GM12891 (cell line): ENCODE results near the gene ADAMTS15.
"Not testable (repeated sequence)": the region's sequence is repeated elsewhere in the genome, so short reads cannot be mapped to it uniquely, and the experiment has no call there.

Source experiments
- DNase-seq: peaks from one replicate; pipeline ENCODE4 v3.0.0; 2011; ENCODE audit warnings: low spot score; ENCODE audit not compliant: insufficient read length
- FAIRE-seq: peaks from 2 replicates; lab custom pipeline; 2011; peaks lifted over from hg19 to GRCh38; lab: Jason Lieb, UNC
- PAX5 ChIP-seq: IDR thresholded peaks from 2 replicates; pipeline ENCODE4 v1.6.1; 2011; ENCODE audit warnings: low read length, moderate library complexity, mild to moderate bottlenecking; ENCODE audit not compliant: insufficient read depth, severe bottlenecking
- POLR2A ChIP-seq: IDR thresholded peaks from 2 replicates; pipeline ENCODE4 v1.6.1; 2011; ENCODE audit warnings: low read depth, low read length, control low read depth
- POLR2AphosphoS5 ChIP-seq: IDR thresholded peaks from 2 replicates; pipeline ENCODE4 v1.6.1; 2011; ENCODE audit warnings: low read depth, low read length, control low read depth
- POU2F2 ChIP-seq: IDR thresholded peaks from 2 replicates; pipeline ENCODE4 v1.6.1; 2011; ENCODE audit warnings: low read depth, mild to moderate bottlenecking, control low read depth, low read length, moderate library complexity
- SPI1 ChIP-seq: IDR thresholded peaks from 2 replicates; pipeline ENCODE4 v1.6.1; 2011; ENCODE audit warnings: low read depth, low read length, control low read depth
- TAF1 ChIP-seq: IDR thresholded peaks from 2 replicates; pipeline ENCODE4 v1.6.1; 2011; ENCODE audit warnings: low read depth, low read length, control low read depth

The ADAMTS15 gene

GRCh38 chr11:130431331-130431773 is 17.1 kb upstream of the ADAMTS15 start:
- peak; percentile 81 for FAIRE-seq
- no peak for DNase-seq
- TF ChIP-seq TAF1 = no peak
- no peak for TF ChIP-seq POLR2AphosphoS5
- TF ChIP-seq PAX5 = no peak

- TF ChIP-seq POU2F2 (no peak), POLR2A (no peak)
- FAIRE-seq (no peak), DNase-seq (no peak)
Measured at GRCh38 chr11:130431801-130432200, 16.6 kb upstream of the ADAMTS15 start.

- FAIRE-seq = no peak
- TF ChIP-seq POLR2A (no peak), TAF1 (no peak), PAX5 (no peak), POU2F2 (no peak), POLR2AphosphoS5 (no peak), SPI1 (no peak)
Measured at GRCh38 chr11:130433357-130433756, 15.1 kb upstream of the ADAMTS15 start.

GRCh38 chr11:130434521-130435223 is 13.8 kb upstream of the ADAMTS15 start:
- TF ChIP-seq PAX5 (no peak), POU2F2 (no peak), POLR2AphosphoS5 (no peak), POLR2A (no peak), TAF1 (no peak), SPI1 (no peak)
- peak; percentile 97 for FAIRE-seq
- no peak for DNase-seq

More at GRCh38 chr11:130433357-130433756, 15.1 kb upstream of the ADAMTS15 start:
- no peak for DNase-seq

GRCh38 chr11:130435671-130436070 is 12.8 kb upstream of the ADAMTS15 start:
- DNase-seq = no peak
- TF ChIP-seq SPI1 = no peak
- no peak for TF ChIP-seq POLR2A
- TF ChIP-seq PAX5 = no peak
- no peak for TF ChIP-seq POU2F2
- no peak for FAIRE-seq

GRCh38 chr11:130436171-130436570 is 12.3 kb upstream of the ADAMTS15 start:
- no peak for FAIRE-seq

GRCh38 chr11:130437848-130438247 is 10.6 kb upstream of the ADAMTS15 start:
- FAIRE-seq = no peak
- TF ChIP-seq POLR2A (no peak), SPI1 (no peak), PAX5 (no peak), TAF1 (no peak), POLR2AphosphoS5 (no peak), POU2F2 (no peak)
- no peak for DNase-seq

More at GRCh38 chr11:130436171-130436570, 12.3 kb upstream of the ADAMTS15 start:
- DNase-seq = no peak
- TF ChIP-seq POLR2AphosphoS5 (no peak), PAX5 (no peak), SPI1 (no peak), TAF1 (no peak), POLR2A (no peak), POU2F2 (no peak)

- DNase-seq, FAIRE-seq: not testable (repeated sequence)
Measured at GRCh38 chr11:130438401-130439159, 9.9 kb upstream of the ADAMTS15 start.

- TF ChIP-seq POLR2AphosphoS5 = no peak
- TF ChIP-seq SPI1 = no peak
- no peak for TF ChIP-seq TAF1
- no peak for FAIRE-seq
- DNase-seq = no peak
Measured at GRCh38 chr11:130439160-130439519, 9.3 kb upstream of the ADAMTS15 start.

GRCh38 chr11:130439876-130440275 is 8.6 kb upstream of the ADAMTS15 start:
- DNase-seq (no peak), FAIRE-seq (no peak)
- TF ChIP-seq SPI1 (no peak), POLR2A (no peak), POU2F2 (no peak), PAX5 (no peak), POLR2AphosphoS5 (no peak), TAF1 (no peak)

- FAIRE-seq = no peak
Measured at GRCh38 chr11:130441719-130442118, 6.7 kb upstream of the ADAMTS15 start.

More at GRCh38 chr11:130441719-130442118, 6.7 kb upstream of the ADAMTS15 start:
- TF ChIP-seq SPI1 (no peak), POLR2A (no peak), TAF1 (no peak), PAX5 (no peak), POU2F2 (no peak), POLR2AphosphoS5 (no peak)
- DNase-seq = no peak
